Activated CD4-positive, CD25-positive, alpha-beta regulatory T cell (primary cell): ENCODE results near the gene STUM.
"Not testable (repeated sequence)": the region's sequence is repeated elsewhere in the genome, so short reads cannot be mapped to it uniquely, and the experiment has no call there.

Experiments used
- DNase-seq, 4 experiments: peaks; one replicate each; lab custom pipeline; 2025; lab: John Stamatoyannopoulos, UW

STUM gene

GRCh38 chr1:226626577-226626956, 78.0 kb downstream of the STUM start:
- peak; percentile 40 to 75 (median 64) for DNase-seq

GRCh38 chr1:226627050-226627755, 78.6 kb downstream of the STUM start:
- no peak for DNase-seq

GRCh38 chr1:226627924-226628611, 79.5 kb downstream of the STUM start:
- no peak for DNase-seq

- no peak for DNase-seq
Measured at GRCh38 chr1:226628612-226629155, 80.1 kb downstream of the STUM start.

GRCh38 chr1:226629210-226629895, 80.8 kb downstream of the STUM start:
- DNase-seq = no peak

- DNase-seq = no peak
Measured at GRCh38 chr1:226629896-226630550, 81.5 kb downstream of the STUM start.

GRCh38 chr1:226630592-226630991, 82.0 kb downstream of the STUM start:
- no peak for DNase-seq

- DNase-seq = no peak
Measured at GRCh38 chr1:226631229-226632000, 82.9 kb downstream of the STUM start.

GRCh38 chr1:226632169-226632879, 83.8 kb downstream of the STUM start:
- no peak for DNase-seq

- DNase-seq = no peak
Measured at GRCh38 chr1:226632922-226633351, 84.4 kb downstream of the STUM start.

- no peak for DNase-seq
Measured at GRCh38 chr1:226633541-226634165, 85.1 kb downstream of the STUM start.

GRCh38 chr1:226634166-226634588, 85.6 kb downstream of the STUM start:
- peak; percentile 66 to 82 (median 78) for DNase-seq

GRCh38 chr1:226634611-226635246, 86.2 kb downstream of the STUM start:
- DNase-seq = no peak

GRCh38 chr1:226635456-226635941, 86.9 kb downstream of the STUM start:
- DNase-seq = no peak

GRCh38 chr1:226636847-226637096, 88.2 kb downstream of the STUM start:
- no peak for DNase-seq

- DNase-seq = no peak
Measured at GRCh38 chr1:226637147-226637935, 88.8 kb downstream of the STUM start.

GRCh38 chr1:226638001-226638601, 89.5 kb downstream of the STUM start:
- DNase-seq = no peak

- no peak for DNase-seq
Measured at GRCh38 chr1:226638608-226639007, 90.0 kb downstream of the STUM start.

GRCh38 chr1:226639206-226639605, 90.6 kb downstream of the STUM start:
- not testable (repeated sequence) for DNase-seq
